Measurements from ENCODE around the gene RBM26.
A peak's percentile ranks its signal among the peaks of the same experiment; 100 is the strongest.
"Not testable (repeated sequence)": the region's sequence is repeated elsewhere in the genome, so short reads cannot be mapped to it uniquely, and the experiment has no call there.

The RBM26 gene

GRCh38 chr13:79314652-79315051 lies 91.4 kb downstream of the RBM26 start:
- DNase-seq: no peak

- no peak for DNase-seq
Observed at GRCh38 chr13:79312340-79312855, 93.7 kb downstream of the RBM26 start.

GRCh38 chr13:79311386-79311785 lies 94.7 kb downstream of the RBM26 start:
- DNase-seq: no peak

- no peak for DNase-seq
Observed at GRCh38 chr13:79309690-79310089, 96.4 kb downstream of the RBM26 start.

GRCh38 chr13:79307866-79308298 lies 98.2 kb downstream of the RBM26 start:
- no peak for DNase-seq

- DNase-seq: no peak
Observed at GRCh38 chr13:79307433-79307861, 98.6 kb downstream of the RBM26 start.

GRCh38 chr13:79306650-79307049 lies 99.4 kb downstream of the RBM26 start:
- DNase-seq: no peak

GRCh38 chr13:79297128-79297527 lies 108.9 kb downstream of the RBM26 start:
- no peak for DNase-seq

GRCh38 chr13:79295906-79296706 lies 109.9 kb downstream of the RBM26 start:
- no peak for DNase-seq

- DNase-seq: no peak
Observed at GRCh38 chr13:79290595-79291244, 115.3 kb downstream of the RBM26 start.

GRCh38 chr13:79289571-79289970 lies 116.5 kb downstream of the RBM26 start:
- DNase-seq: peak; percentile 19

GRCh38 chr13:79287939-79288795 lies 117.9 kb downstream of the RBM26 start:
- DNase-seq: no peak

GRCh38 chr13:79285159-79285558 lies 120.9 kb downstream of the RBM26 start:
- no peak for DNase-seq

GRCh38 chr13:79283742-79284141 lies 122.3 kb downstream of the RBM26 start:
- DNase-seq: no peak

- DNase-seq: peak; percentile 21
Observed at GRCh38 chr13:79282976-79283375, 123.1 kb downstream of the RBM26 start.

- no peak for DNase-seq
Observed at GRCh38 chr13:79282508-79282907, 123.5 kb downstream of the RBM26 start.

- no peak for DNase-seq
Observed at GRCh38 chr13:79281339-79281747, 124.7 kb downstream of the RBM26 start.

GRCh38 chr13:79279735-79280134 lies 126.3 kb downstream of the RBM26 start:
- not testable (repeated sequence) for DNase-seq

- no peak for DNase-seq
Observed at GRCh38 chr13:79273045-79273444, 133.0 kb downstream of the RBM26 start.

- DNase-seq: no peak
Observed at GRCh38 chr13:79271616-79272015, 134.4 kb downstream of the RBM26 start.

GRCh38 chr13:79270859-79271258 lies 135.2 kb downstream of the RBM26 start:
- no peak for DNase-seq

Data from suppressor macrophage treated with lipopolysaccharide for 4 hours (primary cell).